GM18502 (cell line): ENCODE results near the gene LRFN4.

Experiments used
- ATAC-seq: cut with Tn5 transposase; IDR thresholded peaks from one replicate; pipeline ENCODE4 v1.9.1; 2021; ENCODE audit warnings: mild to moderate bottlenecking; ENCODE audit not compliant: unreplicated experiment, poor library complexity

The LRFN4 gene

GRCh38 chr11:66857234-66857926 is 516 bp downstream of the LRFN4 start:
- no peak for ATAC-seq

- ATAC-seq = no peak
These were observed 992 bp downstream of the LRFN4 start for GRCh38 chr11:66857927-66858185.

DNA sequence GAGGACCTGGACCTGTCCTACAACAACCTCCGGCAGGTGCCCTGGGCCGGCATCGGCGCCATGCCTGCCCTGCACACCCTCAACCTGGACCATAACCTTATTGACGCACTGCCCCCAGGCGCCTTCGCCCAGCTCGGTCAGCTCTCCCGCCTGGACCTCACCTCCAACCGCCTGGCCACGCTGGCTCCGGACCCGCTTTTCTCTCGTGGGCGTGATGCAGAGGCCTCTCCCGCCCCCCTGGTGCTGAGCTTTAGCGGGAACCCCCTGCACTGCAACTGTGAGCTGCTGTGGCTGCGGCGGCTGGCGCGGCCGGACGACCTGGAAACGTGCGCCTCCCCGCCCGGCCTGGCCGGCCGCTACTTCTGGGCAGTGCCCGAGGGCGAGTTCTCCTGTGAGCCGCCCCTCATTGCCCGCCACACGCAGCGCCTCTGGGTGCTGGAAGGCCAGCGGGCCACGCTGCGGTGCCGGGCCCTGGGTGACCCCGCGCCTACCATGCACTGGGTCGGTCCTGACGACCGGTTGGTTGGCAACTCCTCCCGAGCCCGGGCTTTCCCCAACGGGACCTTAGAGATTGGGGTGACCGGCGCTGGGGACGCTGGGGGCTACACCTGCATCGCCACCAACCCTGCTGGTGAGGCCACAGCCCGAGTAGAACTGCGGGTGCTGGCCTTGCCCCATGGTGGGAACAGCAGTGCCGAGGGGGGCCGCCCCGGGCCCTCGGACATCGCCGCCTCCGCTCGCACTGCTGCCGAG is 1.5 kb downstream of the LRFN4 start:
- no peak for ATAC-seq

- ATAC-seq = no peak
These were observed 2.2 kb downstream of the LRFN4 start for GRCh38 chr11:66858939-66859685.

DNA sequence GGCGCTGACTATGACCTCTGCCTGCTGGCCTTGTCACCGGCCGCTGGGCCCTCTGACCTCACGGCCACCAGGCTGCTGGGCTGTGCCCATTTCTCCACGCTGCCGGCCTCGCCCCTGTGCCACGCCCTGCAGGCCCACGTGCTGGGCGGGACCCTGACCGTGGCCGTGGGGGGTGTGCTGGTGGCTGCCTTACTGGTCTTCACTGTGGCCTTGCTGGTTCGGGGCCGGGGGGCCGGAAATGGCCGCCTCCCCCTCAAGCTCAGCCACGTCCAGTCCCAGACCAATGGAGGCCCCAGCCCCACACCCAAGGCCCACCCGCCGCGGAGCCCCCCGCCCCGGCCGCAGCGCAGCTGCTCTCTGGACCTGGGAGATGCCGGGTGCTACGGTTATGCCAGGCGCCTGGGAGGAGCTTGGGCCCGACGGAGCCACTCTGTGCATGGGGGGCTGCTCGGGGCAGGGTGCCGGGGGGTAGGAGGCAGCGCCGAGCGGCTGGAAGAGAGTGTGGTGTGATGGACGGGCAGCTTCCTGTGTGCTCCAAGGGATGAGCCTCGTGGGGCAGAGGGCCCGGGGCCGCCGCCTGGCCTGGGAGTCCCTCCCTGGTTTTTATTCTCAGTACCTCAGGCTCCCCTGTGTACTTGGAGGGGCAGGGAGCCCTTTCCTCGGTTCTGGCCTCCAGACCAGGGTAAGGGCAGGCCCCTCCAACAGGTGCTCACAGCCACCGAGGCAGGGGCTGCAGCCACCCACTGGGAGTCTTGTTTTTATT is 3.0 kb downstream of the LRFN4 start:
- no peak for ATAC-seq

DNA sequence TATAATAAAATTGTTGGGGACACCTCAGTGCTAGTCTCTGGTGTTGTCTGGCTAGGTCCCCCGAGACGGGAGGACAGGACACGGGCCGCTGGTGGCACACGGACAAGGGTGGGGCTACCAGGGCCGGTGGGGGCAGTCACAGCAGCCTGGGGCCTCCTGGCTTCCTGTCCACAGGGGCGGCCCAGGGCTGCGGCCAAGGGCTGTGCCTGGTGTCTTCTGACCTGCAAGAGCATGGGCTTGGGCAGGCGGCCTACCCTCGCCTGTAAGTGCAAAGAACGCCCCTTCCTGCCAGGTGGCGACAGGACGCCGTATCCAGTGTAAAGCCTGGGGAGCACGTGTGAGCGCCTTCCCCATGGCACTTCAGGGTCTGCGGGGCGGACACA is 3.6 kb downstream of the LRFN4 start:
- no peak for ATAC-seq

DNA sequence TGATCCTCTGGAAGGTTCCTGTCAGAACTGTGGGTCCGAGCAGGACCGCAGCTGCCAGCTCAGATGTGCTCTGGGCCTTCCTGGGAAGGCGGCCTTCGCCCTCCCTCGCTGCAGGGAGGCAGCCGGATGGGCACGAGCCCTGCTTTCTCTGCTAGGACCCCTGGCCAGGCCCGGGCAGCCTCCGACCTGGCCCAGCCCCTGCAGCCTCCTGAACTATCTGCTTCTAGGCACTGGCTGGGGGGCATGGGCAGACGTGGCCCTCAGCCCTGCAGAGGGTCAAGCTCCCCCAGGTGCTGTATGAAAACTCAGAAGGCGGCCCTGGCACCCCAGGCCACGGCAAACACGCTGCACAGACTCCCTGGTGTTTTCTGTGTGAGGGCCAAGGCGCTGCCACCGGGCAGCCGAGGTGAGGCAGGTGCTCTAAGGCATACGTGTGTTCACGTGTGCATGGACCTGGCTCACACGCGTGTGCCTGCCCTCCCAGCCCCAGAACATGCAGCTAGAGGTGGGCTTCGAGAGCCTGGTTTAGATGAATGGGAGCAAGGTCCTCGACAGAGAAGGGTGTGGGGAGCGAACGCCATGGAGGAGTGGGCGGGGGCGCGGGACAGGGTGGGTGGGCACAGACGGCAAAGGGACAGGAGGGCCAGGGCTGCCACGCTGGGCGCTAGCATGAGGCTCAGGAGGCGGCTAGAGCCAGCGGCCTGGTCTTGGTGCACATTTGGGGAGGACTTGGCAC is 4.3 kb downstream of the LRFN4 start:
- ATAC-seq = no peak

GRCh38 chr11:66861774-66862558 is 5.1 kb downstream of the LRFN4 start:
- no peak for ATAC-seq

GRCh38 chr11:66862559-66863037 is 5.7 kb downstream of the LRFN4 start:
- ATAC-seq = no peak

GRCh38 chr11:66863428-66864125 is 6.7 kb downstream of the LRFN4 start:
- no peak for ATAC-seq

GRCh38 chr11:66864172-66864901 is 7.5 kb downstream of the LRFN4 start:
- ATAC-seq = no peak

DNA sequence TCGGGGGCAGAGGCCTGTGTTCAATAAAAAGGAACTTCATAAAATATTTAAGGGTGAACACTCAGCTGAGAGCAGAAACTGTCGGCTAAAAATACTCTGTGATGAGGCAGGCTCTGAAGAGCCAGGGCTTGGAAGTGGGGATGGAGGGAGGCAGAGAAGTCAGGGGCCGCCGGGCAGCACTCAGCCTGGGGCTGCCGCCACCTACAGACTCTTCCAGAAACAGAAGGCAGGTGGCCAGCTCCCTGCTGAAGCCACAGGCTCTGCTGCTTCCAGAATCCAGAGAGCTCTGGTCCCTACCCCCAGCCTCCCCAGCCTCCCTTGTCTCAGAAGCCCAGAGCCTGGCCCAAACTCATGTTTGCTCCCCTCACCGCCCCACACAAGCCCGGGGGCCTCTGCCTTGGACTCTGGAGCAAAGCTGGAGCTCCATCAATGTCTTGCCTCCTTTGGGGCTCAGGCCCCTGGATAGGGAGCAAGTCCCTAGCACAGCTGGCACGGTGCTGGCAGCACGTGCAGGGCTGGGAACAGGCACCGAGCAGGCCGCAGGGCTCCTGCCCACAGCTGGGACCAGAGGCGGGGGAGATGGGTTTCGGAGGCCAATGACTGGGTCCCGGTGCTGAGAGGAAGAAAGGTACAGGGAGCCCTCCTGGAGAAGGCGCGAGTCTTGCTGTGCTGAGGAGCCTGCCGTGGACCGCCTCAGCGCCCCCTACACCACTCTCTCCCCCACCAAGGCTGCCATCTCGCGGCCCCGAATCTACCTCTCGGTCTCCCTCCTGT is 8.2 kb downstream of the LRFN4 start:
- no peak for ATAC-seq

- ATAC-seq = no peak
These were observed 9.1 kb downstream of the LRFN4 start for GRCh38 chr11:66866007-66866406.

DNA sequence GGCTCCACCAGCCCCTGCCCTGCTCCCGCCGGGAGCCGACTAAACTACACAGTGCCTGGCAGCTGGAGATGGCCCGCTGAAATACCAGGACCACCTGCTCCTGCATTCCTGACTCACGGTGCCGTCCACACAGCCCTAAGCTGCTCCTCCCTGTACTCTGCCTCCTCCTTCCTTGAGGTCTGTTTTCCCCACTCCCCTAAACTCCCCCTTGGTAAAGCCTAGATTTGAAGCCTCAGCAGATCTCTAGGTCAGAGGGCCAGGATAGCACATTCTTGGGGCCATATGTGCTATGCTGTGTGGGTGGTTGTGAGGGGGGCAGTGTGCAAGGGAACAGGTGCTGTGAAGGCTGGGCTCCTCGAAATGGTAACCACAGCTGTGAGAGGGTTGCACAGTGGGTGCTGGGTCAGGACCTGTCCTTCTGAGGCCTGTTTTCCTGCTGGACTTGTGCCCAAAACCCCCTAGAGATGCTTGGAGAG is 9.7 kb downstream of the LRFN4 start:
- ATAC-seq = no peak

- ATAC-seq = no peak
These were observed 10.7 kb downstream of the LRFN4 start for GRCh38 chr11:66867425-66868040.

DNA sequence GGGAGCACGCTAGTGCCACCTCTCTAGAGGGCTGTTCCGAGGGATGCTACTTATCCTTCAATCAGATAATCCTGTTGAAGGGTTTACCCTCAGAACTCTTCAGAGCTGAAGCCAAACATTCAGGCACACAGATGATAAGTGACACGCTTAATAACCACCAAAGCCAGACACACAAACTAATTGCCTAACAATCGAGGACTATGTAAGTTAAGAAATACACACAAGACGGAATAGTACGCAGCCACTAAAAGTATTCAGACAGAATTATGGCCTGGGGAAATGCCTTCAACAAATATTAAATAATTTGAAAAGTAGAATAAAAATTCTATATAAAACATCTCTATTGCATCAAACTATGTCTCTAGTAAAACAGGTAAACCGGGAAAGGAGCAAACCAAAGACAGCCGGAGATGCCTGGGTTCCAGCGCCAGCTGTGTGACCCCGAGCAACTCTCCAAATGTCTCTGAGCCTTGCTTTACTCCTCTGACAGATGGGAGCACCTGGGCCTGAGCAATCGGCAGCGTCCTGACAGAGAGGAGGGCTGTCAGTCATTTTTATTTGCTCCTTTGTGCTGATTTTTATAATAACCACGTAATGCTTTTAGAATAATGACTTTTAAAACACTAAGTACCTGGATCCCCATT is 11.3 kb downstream of the LRFN4 start:
- no peak for ATAC-seq
